Small intestine (tissue), 7 donors: ENCODE measurements around the gene NEK10. TPM values are rescaled to one million over a fixed set of nuclear protein-coding genes. Genes with fewer than 3 reads are reported as not detected.

ENCODE experiments used
- DNase-seq, 2 donors: peaks; one replicate each; pipeline versions ENCODE4 v3.0.0 to v3.0.0-alpha.2; 2013
- FAIRE-seq: peaks from 2 replicates; lab custom pipeline; 2012; peaks lifted over from hg19 to GRCh38; lab: Jason Lieb, UNC
- H3K27ac ChIP-seq, 3 donors: one replicate each; pipeline ENCODE4 v1.5.1; 2013; ENCODE audit warnings: low read length in 2 of 3, mild to moderate bottlenecking in 2 of 3, control low read depth in 1 of 3, inconsistent platforms in 1 of 3, low read depth in 1 of 3, moderate library complexity in 1 of 3
- H3K27me3 ChIP-seq, 3 donors: one replicate each; pipeline ENCODE4 v1.6.1; 2013; ENCODE audit warnings: low read length in 3 of 3, inconsistent platforms in 1 of 3; ENCODE audit not compliant: control insufficient read depth in 3 of 3, insufficient read depth in 3 of 3
- H3K36me3 ChIP-seq, 3 donors: one replicate each; pipeline ENCODE4 v1.6.1; 2013; ENCODE audit warnings: low read length in 3 of 3, inconsistent platforms in 1 of 3, low read depth in 1 of 3, mild to moderate bottlenecking in 1 of 3, moderate library complexity in 1 of 3; ENCODE audit not compliant: control insufficient read depth in 3 of 3, insufficient read depth in 2 of 3
- H3K4me1 ChIP-seq, 3 donors: one replicate each; pipeline ENCODE4 v1.6.1; 2013; ENCODE audit warnings: low read length in 2 of 3, inconsistent platforms in 1 of 3, low read depth in 1 of 3, mild to moderate bottlenecking in 1 of 3, moderate library complexity in 1 of 3; ENCODE audit not compliant: control insufficient read depth in 3 of 3, insufficient read depth in 2 of 3
- H3K4me3 ChIP-seq, 3 donors: one replicate each; pipeline ENCODE4 v1.5.1; 2013; ENCODE audit warnings: low read length in 3 of 3, control low read depth in 1 of 3, inconsistent platforms in 1 of 3, low read depth in 1 of 3, mild to moderate bottlenecking in 1 of 3, moderate library complexity in 1 of 3
- H3K9me3 ChIP-seq, 2 donors: one replicate each; pipeline ENCODE4 v1.6.1; 2013; ENCODE audit warnings: low read depth in 1 of 2, low read length in 1 of 2; ENCODE audit not compliant: control insufficient read depth in 2 of 2, insufficient read depth in 1 of 2
- WGBS, 3 donors: extraction: QIAGEN DNeasy Blood & Tissue Kit; methylation state at CpG; one replicate each; pipeline ENCODE4 v1.1.7; 2013; 5-methylcytosine and 5-hydroxymethylcytosine counted together
- polyA plus RNA-seq, 4 donors: library from polyadenylated mRNA; stranded (reverse) in 3 of 4; unstranded in 1 of 4; fragments of 200-250 nt in 3 of 4; fragments of 120-200 nt in 1 of 4; gene quantifications; one replicate each; pipeline versions ENCODE4 v1.2.1 to v1.2.3, GENCODE V29; 2013
- donor health status: healthy with polysubstance abuse.
- donor health status: control.
- donor health status: control.
- donor health status: Bipolar disorder and iron deficiency.
- donor health status: healthy.

Gene NEK10
- polyA plus RNA-seq, 4 donors, result 0.30 to 3.6 (median 0.67) TPM

GRCh38 chr3:27081992-27082607, 287.1 kb downstream of the NEK10 start:
- no peaks in the 10 kb centered on the region for H3K27me3 ChIP-seq
- H3K27ac ChIP-seq, result no peak overlapping the region
- H3K4me1 ChIP-seq, result no peaks in the 10 kb centered on the region
- H3K36me3 ChIP-seq, result no peaks in the 10 kb centered on the region
- WGBS, 3 donors, result 37 to 55% (median 50%) methylated on average over 2 of the region's 2 CpGs
- no peak overlapping the region for H3K4me3 ChIP-seq
- FAIRE-seq (no peak), DNase-seq (no peak)
- no peaks in the 10 kb centered on the region for H3K9me3 ChIP-seq

- DNase-seq, result no peak
- no peaks in the 10 kb centered on the region for H3K9me3 ChIP-seq
- no peaks in the 10 kb centered on the region for H3K4me1 ChIP-seq
- no peak overlapping the region for H3K4me3 ChIP-seq
- H3K27ac ChIP-seq, result no peak overlapping the region
- no peaks in the 10 kb centered on the region for H3K27me3 ChIP-seq
- no peaks in the 10 kb centered on the region for H3K36me3 ChIP-seq
- WGBS, 3 donors, result 72 to 79% (median 75%) methylated on average over 5 of the region's 5 CpGs
- FAIRE-seq, result no peak
These were observed 287.6 kb downstream of the NEK10 start for GRCh38 chr3:27081566-27081965.

- no peak for FAIRE-seq
- no peak for DNase-seq
- H3K27ac ChIP-seq, result no peak overlapping the region
- H3K27me3 ChIP-seq, result no peaks in the 10 kb centered on the region
- no peaks in the 10 kb centered on the region for H3K9me3 ChIP-seq
- H3K4me3 ChIP-seq, result no peak overlapping the region
- WGBS, 3 donors, result 83 to 87% (median 86%) methylated on average over 2 of the region's 2 CpGs
- H3K4me1 ChIP-seq, result no peaks in the 10 kb centered on the region
- H3K36me3 ChIP-seq, result no peaks in the 10 kb centered on the region
These were observed 289.0 kb downstream of the NEK10 start for GRCh38 chr3:27080258-27080525.

GRCh38 chr3:27079427-27080257, 289.5 kb downstream of the NEK10 start:
- Histone ChIP-seq H3K27ac (no peak overlapping the region), H3K36me3 (no peaks in the 10 kb centered on the region), H3K9me3 (no peaks in the 10 kb centered on the region), H3K27me3 (no peaks in the 10 kb centered on the region), H3K4me1 (no peaks in the 10 kb centered on the region), H3K4me3 (no peak overlapping the region)
- FAIRE-seq (no peak), DNase-seq (no peak)
- 49 to 63% (median 53%) methylated on average over 5 of the region's 5 CpGs for WGBS, 3 donors

GRCh38 chr3:27078246-27078913, 290.8 kb downstream of the NEK10 start:
- Histone ChIP-seq H3K4me1 (peaks cover 0 to 6% (median 0%) of the 10 kb centered on the region in 3 donors), H3K9me3 (no peaks in the 10 kb centered on the region), H3K27me3 (no peaks in the 10 kb centered on the region), H3K27ac (no peak overlapping the region), H3K4me3 (no peak overlapping the region), H3K36me3 (no peaks in the 10 kb centered on the region)
- no peak for FAIRE-seq
- no peak for DNase-seq
- WGBS, 3 donors, result 45 to 49% (median 48%) methylated on average over 5 of the region's 5 CpGs

GRCh38 chr3:27076815-27077630, 292.2 kb downstream of the NEK10 start:
- Histone ChIP-seq H3K4me3 (no peak overlapping the region), H3K9me3 (no peaks in the 10 kb centered on the region), H3K4me1 (peaks cover 0 to 14% (median 0%) of the 10 kb centered on the region in 3 donors), H3K27ac (no peak overlapping the region), H3K27me3 (no peaks in the 10 kb centered on the region), H3K36me3 (no peaks in the 10 kb centered on the region)
- 77 to 80% (median 78%) methylated on average over 6 of the region's 6 CpGs for WGBS, 3 donors
- DNase-seq (no peak), FAIRE-seq (no peak)

GRCh38 chr3:27074914-27075313, 294.3 kb downstream of the NEK10 start:
- no peaks in the 10 kb centered on the region for H3K36me3 ChIP-seq
- WGBS, 3 donors, result 86 to 89% (median 86%) methylated on average over 3 of the region's 3 CpGs
- H3K27me3 ChIP-seq, result no peaks in the 10 kb centered on the region
- H3K4me3 ChIP-seq, result no peak overlapping the region
- H3K27ac ChIP-seq, result peak overlapping the region in 1 of 3 donors; percentile 51
- FAIRE-seq (no peak), DNase-seq (no peak)
- H3K9me3 ChIP-seq, result no peaks in the 10 kb centered on the region
- peaks cover 0 to 14% (median 0%) of the 10 kb centered on the region in 3 donors for H3K4me1 ChIP-seq

- Histone ChIP-seq H3K27me3 (no peaks in the 10 kb centered on the region), H3K36me3 (no peaks in the 10 kb centered on the region), H3K4me1 (peaks cover 0 to 14% (median 0%) of the 10 kb centered on the region in 3 donors), H3K27ac (peak overlapping the region in 1 of 3 donors; percentile 51), H3K4me3 (no peak overlapping the region), H3K9me3 (no peaks in the 10 kb centered on the region)
- peak in 1 of 2 donors; percentile 70 for DNase-seq
- no peak for FAIRE-seq
- 20 to 53% (median 34%) methylated on average over 3 of the region's 3 CpGs for WGBS, 3 donors
These were observed 295.3 kb downstream of the NEK10 start for GRCh38 chr3:27073912-27074311.
